Keratinocyte (primary cell): ENCODE data around the gene RGS8. TPM values are rescaled to one million over a fixed set of nuclear protein-coding genes. Genes with fewer than 3 reads are reported as not detected.

Source experiments
- DNase-seq: peaks from one replicate; pipeline ENCODE4 v3.0.0-alpha.2; 2011; ENCODE audit warnings: low read depth, missing footprints, low spot score
- FAIRE-seq: peaks from 2 replicates; lab custom pipeline; 2011; peaks lifted over from hg19 to GRCh38; lab: Jason Lieb, UNC
- H2AFZ ChIP-seq: 2 replicates; pipeline ENCODE4 v1.6.0; 2012; ENCODE audit warnings: low read length, control low read depth, inconsistent platforms; ENCODE audit not compliant: control insufficient read depth
- H3K27ac ChIP-seq: 2 replicates; pipeline ENCODE4 v1.5.1; 2011; ENCODE audit warnings: low read length; ENCODE audit not compliant: control insufficient read depth, insufficient read depth
- H3K27me3 ChIP-seq: 3 replicates; pipeline ENCODE4 v1.6.0; 2011; ENCODE audit warnings: low read length; ENCODE audit not compliant: control insufficient read depth, insufficient read depth; ENCODE audit errors: extremely low read depth
- H3K36me3 ChIP-seq, 2 experiments: 2 replicates in 1 of 2; 3 replicates in 1 of 2; pipeline ENCODE4 v1.5.1; 2011; ENCODE audit warnings: low read length in 2 of 2, mild to moderate bottlenecking in 1 of 2; ENCODE audit not compliant: control insufficient read depth in 2 of 2, insufficient read depth in 2 of 2; ENCODE audit errors: extremely low read depth in 1 of 2
- H3K4me1 ChIP-seq: 3 replicates; pipeline ENCODE4 v1.5.1; 2011; ENCODE audit warnings: low read length; ENCODE audit not compliant: control insufficient read depth, insufficient read depth; ENCODE audit errors: extremely low read depth
- H3K4me2 ChIP-seq: 3 replicates; pipeline ENCODE4 v1.6.0; 2011; ENCODE audit warnings: low read depth, low read length; ENCODE audit not compliant: control insufficient read depth, insufficient read depth; ENCODE audit errors: extremely low read depth
- H3K4me3 ChIP-seq, 3 experiments: fragments of 200-600 bp in 1 of 3; sonication (generic) in 1 of 3; 2 replicates in 2 of 3; 3 replicates in 1 of 3; pipeline ENCODE4 v1.5.1; 2011 to 2016; ENCODE audit warnings: low read length in 3 of 3, mild to moderate bottlenecking in 3 of 3, control low read depth in 2 of 3, inconsistent platforms in 1 of 3, low read depth in 1 of 3, mixed read lengths in 1 of 3, mixed run types in 1 of 3, moderate library complexity in 1 of 3; ENCODE audit not compliant: control insufficient read depth in 2 of 3, insufficient read depth in 2 of 3; ENCODE audit errors: extremely low read depth in 1 of 3
- H3K79me2 ChIP-seq: 2 replicates; pipeline ENCODE4 v1.6.0; 2012; ENCODE audit warnings: low read length; ENCODE audit not compliant: control insufficient read depth, insufficient read depth
- H3K9ac ChIP-seq: 3 replicates; pipeline ENCODE4 v1.6.0; 2011; ENCODE audit warnings: low read length; ENCODE audit not compliant: control insufficient read depth, insufficient read depth; ENCODE audit errors: extremely low read depth
- H3K9me1 ChIP-seq: 3 replicates; pipeline ENCODE4 v1.6.0; 2011; ENCODE audit warnings: low read length; ENCODE audit not compliant: control insufficient read depth, insufficient read depth; ENCODE audit errors: extremely low read depth
- H3K9me3 ChIP-seq: 2 replicates; pipeline ENCODE4 v1.5.1; 2012; ENCODE audit warnings: low read depth, low read length; ENCODE audit not compliant: control insufficient read depth
- H4K20me1 ChIP-seq: 3 replicates; pipeline ENCODE4 v1.6.0; 2011; ENCODE audit warnings: low read length; ENCODE audit not compliant: control insufficient read depth, insufficient read depth; ENCODE audit errors: extremely low read depth
- EZH2 ChIP-seq: IDR thresholded peaks from one replicate; pipeline ENCODE4 v1.6.1; 2012; ENCODE audit warnings: inconsistent platforms, mild to moderate bottlenecking, low read length, moderate library complexity
- dilution Hi-C: fragments of 300-500 bp; cut with MboI; formaldehyde crosslinking; loops from one replicate; pipeline ENCODE4 v1.7.0; 2020; ENCODE audit warnings: low sequenced_read_pairs; ENCODE audit not compliant: extremely low pct_ligation_motif_present
- polyA plus RNA-seq, 5 experiments: library from polyadenylated mRNA; depleted of rRNA in 3 of 5; stranded (reverse) in 3 of 5; stranded (forward) in 1 of 5; unstranded in 1 of 5; fragments of >200 nt; gene quantifications; 1 replicate in 1 of 5; 2 replicates in 3 of 5; 3 replicates in 1 of 5; pipeline versions ENCODE4 v1.2.1 to v1.2.3, GENCODE V29; 2011 to 2012; ENCODE audit warnings: missing spikeins in 2 of 5, low read depth in 1 of 5, low replicate concordance in 1 of 5
- TF ChIP-seq, protein P1 (sequence below), 3 experiments: IDR thresholded peaks in 1 of 3; conservative IDR thresholded peaks in 1 of 3; optimal IDR thresholded peaks in 1 of 3; 2 replicates in 2 of 3; 3 replicates in 1 of 3; pipeline versions ENCODE3 to v1.5.1; 2011; ENCODE audit warnings: low read length in 3 of 3, mild to moderate bottlenecking in 3 of 3, moderate library complexity in 2 of 3, control low read depth in 1 of 3, inconsistent platforms in 1 of 3; ENCODE audit not compliant: insufficient read depth in 2 of 3; ENCODE audit errors: extremely low read depth in 1 of 3

Gene RGS8
- polyA plus RNA-seq, 1 donor (not counting 4 experiments of a cell fraction or from before 2014, with no cell fraction given), result not detected

- peaks cover 4% of the 10 kb centered on the region for H3K4me1 ChIP-seq
- TF ChIP-seq, protein P1, sequence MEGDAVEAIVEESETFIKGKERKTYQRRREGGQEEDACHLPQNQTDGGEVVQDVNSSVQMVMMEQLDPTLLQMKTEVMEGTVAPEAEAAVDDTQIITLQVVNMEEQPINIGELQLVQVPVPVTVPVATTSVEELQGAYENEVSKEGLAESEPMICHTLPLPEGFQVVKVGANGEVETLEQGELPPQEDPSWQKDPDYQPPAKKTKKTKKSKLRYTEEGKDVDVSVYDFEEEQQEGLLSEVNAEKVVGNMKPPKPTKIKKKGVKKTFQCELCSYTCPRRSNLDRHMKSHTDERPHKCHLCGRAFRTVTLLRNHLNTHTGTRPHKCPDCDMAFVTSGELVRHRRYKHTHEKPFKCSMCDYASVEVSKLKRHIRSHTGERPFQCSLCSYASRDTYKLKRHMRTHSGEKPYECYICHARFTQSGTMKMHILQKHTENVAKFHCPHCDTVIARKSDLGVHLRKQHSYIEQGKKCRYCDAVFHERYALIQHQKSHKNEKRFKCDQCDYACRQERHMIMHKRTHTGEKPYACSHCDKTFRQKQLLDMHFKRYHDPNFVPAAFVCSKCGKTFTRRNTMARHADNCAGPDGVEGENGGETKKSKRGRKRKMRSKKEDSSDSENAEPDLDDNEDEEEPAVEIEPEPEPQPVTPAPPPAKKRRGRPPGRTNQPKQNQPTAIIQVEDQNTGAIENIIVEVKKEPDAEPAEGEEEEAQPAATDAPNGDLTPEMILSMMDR (optimal IDR thresholded peaks at IDR 0.05 in 1 of 3, IDR thresholded peaks at IDR 0.05 in 1 of 3, conservative IDR thresholded peaks at IDR 0.05 in 1 of 3; ENCODE audit: extremely low read depth in 1 of 3, insufficient read depth in 2 of 3, low read length in 3 of 3), result no peak
- no peak for TF ChIP-seq EZH2
- no peak overlapping the region for H3K9ac ChIP-seq
- dilution Hi-C loops, result no loop called here
- no peak overlapping the region for H2AFZ ChIP-seq
- FAIRE-seq, result no peak
- H3K27me3 ChIP-seq, result peaks cover 6% of the 10 kb centered on the region
- H3K9me1 ChIP-seq, result no peaks in the 10 kb centered on the region
- H3K36me3 ChIP-seq, result no peaks in the 10 kb centered on the region
- DNase-seq, result no peak
- H3K4me2 ChIP-seq, result no peak overlapping the region
- no peaks in the 10 kb centered on the region for H4K20me1 ChIP-seq
- no peak overlapping the region for H3K27ac ChIP-seq
- H3K9me3 ChIP-seq, result no peaks in the 10 kb centered on the region
- no peaks in the 10 kb centered on the region for H3K79me2 ChIP-seq
- no peak overlapping the region for H3K4me3 ChIP-seq
Measured at GRCh38 chr1:182649041-182649440, 35.3 kb downstream of the RGS8 start.

GRCh38 chr1:182646739-182647138 is 37.6 kb downstream of the RGS8 start:
- DNase-seq, result no peak
- H3K4me3 ChIP-seq, result no peak overlapping the region
- peaks cover 3% of the 10 kb centered on the region for H3K27me3 ChIP-seq
- H3K4me1 ChIP-seq, result peaks cover 12% of the 10 kb centered on the region
- FAIRE-seq, result no peak
- H3K27ac ChIP-seq, result no peak overlapping the region
- no peak overlapping the region for H2AFZ ChIP-seq
- no peak overlapping the region for H3K9ac ChIP-seq
- TF ChIP-seq EZH2, result no peak
- TF ChIP-seq, protein P1 (optimal IDR thresholded peaks at IDR 0.05 in 1 of 3, IDR thresholded peaks at IDR 0.05 in 1 of 3, conservative IDR thresholded peaks at IDR 0.05 in 1 of 3; ENCODE audit: extremely low read depth in 1 of 3, insufficient read depth in 2 of 3, low read length in 3 of 3), result no peak
- H3K9me3 ChIP-seq, result no peaks in the 10 kb centered on the region
- no peaks in the 10 kb centered on the region for H3K79me2 ChIP-seq
- no peaks in the 10 kb centered on the region for H4K20me1 ChIP-seq
- dilution Hi-C loops, result no loop called here
- no peaks in the 10 kb centered on the region for H3K36me3 ChIP-seq
- no peaks in the 10 kb centered on the region for H3K9me1 ChIP-seq
- no peak overlapping the region for H3K4me2 ChIP-seq
